Measurements from ENCODE around the gene CIART. TPM values are rescaled to one million over a fixed set of nuclear protein-coding genes. Genes with fewer than 3 reads are reported as not detected.

CIART gene
- total and polyA plus RNA-seq, 2 of the 8 experiments (the other 6 are each of a cell fraction or from before 2014, with no cell fraction given) = 9.6 to 33.3 TPM

- H3K4me3 ChIP-seq (ENCODE audit: extremely low read depth in 1 of 4, insufficient read depth in 2 of 4, low read depth in 3 of 4, low read length in 4 of 4) = no peak overlapping the region
- H3K4ac ChIP-seq (replicated peaks; ENCODE audit: insufficient read length, low read depth, low read length) = no peak overlapping the region
- no peaks in the 10 kb centered on the region for H3K79me1 ChIP-seq (ENCODE audit: low read depth, low read length)
- no peak overlapping the region for H2BK20ac ChIP-seq (ENCODE audit: low read length)
- H3K79me2 ChIP-seq (ENCODE audit: control insufficient read depth in 1 of 2, insufficient read depth in 2 of 2, low read length in 2 of 2) = no peaks in the 10 kb centered on the region
- no peak overlapping the region for H2BK15ac ChIP-seq (ENCODE audit: low read length)
- no peak overlapping the region for H3K23ac ChIP-seq (ENCODE audit: insufficient read length)
- H3K27ac ChIP-seq (ENCODE audit: low read depth, low read length) = no peak overlapping the region
- H3K14ac ChIP-seq (ENCODE audit: insufficient read length) = no peak overlapping the region
- no peak overlapping the region for H2BK12ac ChIP-seq (ENCODE audit: low read depth, low read length)
- no peak overlapping the region for H3K56ac ChIP-seq (replicated peaks; ENCODE audit: insufficient read length, low read depth, low read length)
- no peak overlapping the region for H3K9ac ChIP-seq (replicated peaks in 1 of 4; ENCODE audit: extremely low read depth in 1 of 4, low read depth in 3 of 4, low read length in 3 of 4)
- H3K36me3 ChIP-seq (ENCODE audit: control insufficient read depth in 2 of 4, insufficient read depth in 4 of 4, low read length in 3 of 4) = peaks cover 8 to 17% (median 12%) of the 10 kb centered on the region in 4 experiments; a peak in 7 of 8 replicates
- CTCF ChIA-PET (ENCODE audit: partially characterized antibody) = interaction anchor here (0.7 to 1.5 kb wide), 3 partner anchors 14 to 56 kb away, joined by 3 to 6 read pairs (median 3); no protein-coding TSS in a partner anchor
- no peaks in the 10 kb centered on the region for H3K23me2 ChIP-seq (ENCODE audit: low read depth, low read length)
- H4K5ac ChIP-seq (ENCODE audit: insufficient read length, low read depth, low read length) = no peak overlapping the region
- no peak overlapping the region for H3K4me2 ChIP-seq (ENCODE audit: insufficient read depth in 1 of 2, low read depth in 2 of 2, low read length in 2 of 2)
- H4K8ac ChIP-seq (ENCODE audit: extremely low read depth, insufficient read depth, low read length) = no peak overlapping the region
- no peaks in the 10 kb centered on the region for H3K4me1 ChIP-seq (replicated peaks in 1 of 4; ENCODE audit: control insufficient read depth in 3 of 4, insufficient read depth in 4 of 4, low read length in 3 of 4)
- no peak overlapping the region for H3K18ac ChIP-seq (ENCODE audit: extremely low read depth, low read length)
- no peak overlapping the region for H2AK5ac ChIP-seq (ENCODE audit: low read depth, low read length)
- FAIRE-seq = no peak
- DNase-seq (ENCODE audit: low read depth in 1 of 2, low spot score in 2 of 2) = no peak
- H3K9me3 ChIP-seq (ENCODE audit: insufficient read depth in 2 of 2, low read depth in 1 of 2, low read length in 1 of 2) = no peaks in the 10 kb centered on the region
- H2BK120ac ChIP-seq (replicated peaks; ENCODE audit: low read depth, low read length) = no peak overlapping the region
- no peaks in the 10 kb centered on the region for H3K27me3 ChIP-seq (replicated peaks in 1 of 4; ENCODE audit: control insufficient read depth in 3 of 4, extremely low read depth in 1 of 4, insufficient read depth in 3 of 4, low read length in 3 of 4)
- WGBS, 2 experiments (ENCODE audit: extremely low coverage in 1 of 2, insufficient coverage in 1 of 2, insufficient read length in 1 of 2, insufficient replicate concordance in 2 of 2, low coverage in 1 of 2, low lambda C conversion rate in 2 of 2, missing lambda C conversion rate in 1 of 2) = 94% methylated on average over 2 of the region's 2 CpGs; no CpG with 5 or more reads in 1 of the 2 experiments
- H4K91ac ChIP-seq (replicated peaks; ENCODE audit: insufficient read length, low read length) = no peak overlapping the region
- POLR2A ChIA-PET (ENCODE audit: partially characterized antibody) = interaction anchor here (0.7 to 5.1 kb wide), 14 partner anchors 9 to 76 kb away, joined by 3 to 33 read pairs (median 4); partner anchors contain the start of genes ANP32E, CA14, CIART and PRPF3
- H4K20me1 ChIP-seq (replicated peaks in 1 of 2; ENCODE audit: control insufficient read depth in 1 of 2, insufficient read depth in 2 of 2, low read length in 2 of 2) = no peaks in the 10 kb centered on the region
- H2BK5ac ChIP-seq (ENCODE audit: low read depth, low read length) = no peak overlapping the region
- no peak overlapping the region for H2AFZ ChIP-seq (ENCODE audit: low read length)
- TF ChIP-seq TAF7 (optimal IDR thresholded peaks at IDR 0.05; ENCODE audit: borderline replicate concordance, low read depth, low read length) (no peak), RBBP5 (IDR thresholded peaks at IDR 0.05; ENCODE audit: borderline replicate concordance, low read depth, low read length) (no peak), NRF1 (IDR thresholded peaks at IDR 0.05; ENCODE audit: low read depth, low read length) (no peak), USF2 (IDR thresholded peaks at IDR 0.05; ENCODE audit: low read length) (no peak), GTF2F1 (IDR thresholded peaks at IDR 0.05; ENCODE audit: borderline replicate concordance, low read depth, low read length) (no peak), SIN3A (conservative IDR thresholded peaks at IDR 0.05 in 1 of 2, IDR thresholded peaks at IDR 0.05 in 1 of 2; ENCODE audit: low read depth in 1 of 2, low read length in 2 of 2) (no peak), ASH2L (IDR thresholded peaks at IDR 0.05; ENCODE audit: low read length) (no peak), JUND (IDR thresholded peaks at IDR 0.05; ENCODE audit: low read length) (no peak), CREB1 (IDR thresholded peaks at IDR 0.05) (no peak), POLR2AphosphoS5 (IDR thresholded peaks at IDR 0.05; ENCODE audit: low read depth, low read length) (no peak), SAP30 (IDR thresholded peaks at IDR 0.05; ENCODE audit: insufficient read depth, insufficient replicate concordance, low read length) (no peak), E2F6 (IDR thresholded peaks at IDR 0.05) (no peak)
Measured at GRCh38 chr1:150311762-150312161, 29.4 kb downstream of the CIART start.
